Renal cortical epithelial cell (primary cell): ENCODE data around the gene SHISA5. TPM values are rescaled to one million over a fixed set of nuclear protein-coding genes. Genes with fewer than 3 reads are reported as not detected.

Experiments
- total RNA-seq: library from RNA; depleted of rRNA; stranded (reverse); fragments of >200 nt; gene quantifications from 2 replicates; pipeline ENCODE4 v1.2.3, GENCODE V29; 2014

Gene SHISA5
- total RNA-seq, 1 donor from 2014 or later = 143 TPM

Other genes starting within 250 kb of the SHISA5 start
- 29.7 and 45.7 TPM in 2 replicates for gene NME6, start 202.8 kb downstream of the SHISA5 start, total RNA-seq
- not detected in 2 replicates for gene SPINK8, start 170.5 kb downstream of the SHISA5 start, total RNA-seq
- not detected in 2 replicates for gene FBXW12, start 132.0 kb downstream of the SHISA5 start, total RNA-seq
- gene PLXNB1, start 74.1 kb downstream of the SHISA5 start, total RNA-seq = 38.2 and 191 TPM in 2 replicates
- gene CCDC51, start 64.1 kb downstream of the SHISA5 start, total RNA-seq = 24.0 and 37.5 TPM in 2 replicates
- 201 and 228 TPM in 2 replicates for gene TMA7, start 63.9 kb downstream of the SHISA5 start, total RNA-seq
- gene ATRIP, start 57.4 kb downstream of the SHISA5 start, total RNA-seq = 4.3 and 5.2 TPM in 2 replicates
- 11.3 and 38.2 TPM in 2 replicates for gene PFKFB4, start 52.6 kb upstream of the SHISA5 start, total RNA-seq
- gene UCN2, start 59.6 kb upstream of the SHISA5 start, total RNA-seq = 4.0 and 11.5 TPM in 2 replicates
- gene COL7A1, start 91.2 kb upstream of the SHISA5 start, total RNA-seq = 129 and 165 TPM in 2 replicates
- 549 and 618 TPM in 2 replicates for gene UQCRC1, start 105.5 kb upstream of the SHISA5 start, total RNA-seq
- not detected in 2 replicates for gene TMEM89, start 117.6 kb upstream of the SHISA5 start, total RNA-seq
- gene SLC26A6, start 131.3 kb upstream of the SHISA5 start, total RNA-seq = 21.0 and 45.5 TPM in 2 replicates
- 1.9 and 2.7 TPM in 2 replicates for gene CELSR3, start 158.7 kb upstream of the SHISA5 start, total RNA-seq
- 6.3 and 26.7 TPM in 2 replicates for gene NCKIPSD, start 181.7 kb upstream of the SHISA5 start, total RNA-seq
- 50.7 and 96.5 TPM in 2 replicates for gene IP6K2, start 213.0 kb upstream of the SHISA5 start, total RNA-seq